K562 treated with DMSO at 1 percent for 48 hours (cell line): ENCODE results near the gene COA6. TPM values are rescaled to one million over a fixed set of nuclear protein-coding genes. Genes with fewer than 3 reads are reported as not detected.

Experiments used
- total RNA-seq: library from RNA; unstranded; fragments of 300-600 nt; gene quantifications from 2 replicates; pipeline ENCODE4 v1.2.3, GENCODE V29; 2022; ENCODE audit warnings: low replicate concordance; ENCODE audit errors: extremely low read depth

Gene COA6
- not detected in 2 replicates for total RNA-seq

GRCh38 chr1:234373064-234373958 is at the start of gene COA6:
Gene COA6, plus strand, starts transcription at chr1:234373456. Its CDS starts 11 bp downstream, at chr1:234373467.

Other genes with a start within 250 kb of the COA6 start
- not detected in 2 replicates for gene TARBP1, start 105.7 kb downstream of the COA6 start, total RNA-seq
- not detected in 2 replicates for gene IRF2BP2, start 236.7 kb downstream of the COA6 start, total RNA-seq